IPS DF 4.7 (cell line): ENCODE results near the gene GTF3C2.
"Not testable (repeated sequence)": the region's sequence is repeated elsewhere in the genome, so short reads cannot be mapped to it uniquely, and the experiment has no call there.

ENCODE experiments used
- DNase-seq: peaks from one replicate; pipeline ENCODE4 v3.0.0-alpha.2; 2013; ENCODE audit warnings: low spot score; ENCODE audit errors: extremely low read depth

Gene GTF3C2

DNA sequence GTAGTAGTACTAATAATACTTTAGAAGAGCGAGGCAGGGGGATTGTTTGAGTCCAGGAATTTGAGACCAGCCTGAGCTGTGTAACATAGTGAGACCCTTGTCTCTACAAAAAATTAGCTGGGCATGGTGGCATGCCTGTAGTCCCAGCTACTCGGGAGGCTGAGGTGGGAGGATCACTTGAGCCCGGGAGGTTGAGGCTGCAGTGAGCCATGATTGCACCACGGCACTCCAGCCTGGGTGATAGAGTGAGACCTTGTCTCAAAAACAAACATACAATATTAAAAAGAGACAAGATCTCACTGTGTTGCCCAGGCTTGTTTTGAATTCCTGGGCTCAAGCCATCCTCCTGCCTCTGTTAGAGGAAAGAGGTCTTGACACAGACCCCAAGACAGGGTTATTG lies 56.0 kb downstream of the GTF3C2 start:
- not testable (repeated sequence) for DNase-seq

DNA sequence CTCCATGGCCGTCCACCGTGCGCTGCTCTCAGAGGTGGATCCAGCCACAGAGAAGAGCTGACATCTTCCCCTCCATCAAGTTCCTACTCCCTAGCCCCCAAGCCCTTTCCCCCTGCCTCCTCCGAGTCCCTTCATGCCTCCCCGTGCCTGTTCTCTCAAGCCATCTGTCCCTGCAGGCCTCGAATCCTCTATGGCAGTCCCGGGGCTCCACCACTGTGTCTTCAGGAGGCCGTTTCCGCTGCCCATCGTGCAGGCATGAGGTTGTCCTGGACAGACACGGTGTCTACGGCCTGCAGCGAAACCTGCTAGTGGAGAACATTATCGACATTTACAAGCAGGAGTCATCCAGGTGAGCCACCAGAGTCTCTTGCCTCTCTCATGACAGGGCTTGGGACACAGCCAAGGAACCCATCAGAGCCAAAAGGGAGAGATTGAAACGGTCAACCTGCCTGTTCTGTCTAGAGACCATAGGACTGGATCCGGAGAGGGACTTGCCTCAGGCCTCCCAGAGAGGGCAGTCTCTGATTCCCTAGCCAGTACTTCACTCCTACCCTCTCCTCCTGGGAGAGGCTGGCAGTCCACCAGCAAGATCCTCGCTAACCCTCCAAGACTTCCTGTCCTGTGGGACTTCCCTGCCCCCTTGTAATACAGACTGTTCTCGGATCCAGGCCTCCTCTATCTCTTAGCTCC lies 58.0 kb downstream of the GTF3C2 start:
- no peak for DNase-seq

DNA sequence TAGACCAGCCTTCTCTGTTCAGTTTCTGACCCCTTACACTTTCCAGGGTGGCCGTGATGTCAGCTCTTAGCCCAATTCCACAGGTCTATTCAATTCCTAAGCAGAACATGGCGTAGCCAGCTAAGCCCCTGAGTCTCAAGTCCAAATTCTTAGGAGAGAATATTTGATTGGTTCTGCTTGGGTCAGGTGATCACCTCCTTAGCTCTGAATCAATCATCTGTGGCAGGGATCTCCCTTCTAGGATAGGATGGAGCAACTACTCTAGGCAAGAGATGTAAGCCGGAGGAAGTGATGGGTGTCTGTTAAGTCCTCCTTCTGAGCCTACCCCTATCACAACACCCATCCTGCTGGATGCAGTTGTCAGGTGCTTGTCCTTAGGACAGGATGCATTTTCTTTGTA lies 59.4 kb downstream of the GTF3C2 start:
- DNase-seq: no peak

DNA sequence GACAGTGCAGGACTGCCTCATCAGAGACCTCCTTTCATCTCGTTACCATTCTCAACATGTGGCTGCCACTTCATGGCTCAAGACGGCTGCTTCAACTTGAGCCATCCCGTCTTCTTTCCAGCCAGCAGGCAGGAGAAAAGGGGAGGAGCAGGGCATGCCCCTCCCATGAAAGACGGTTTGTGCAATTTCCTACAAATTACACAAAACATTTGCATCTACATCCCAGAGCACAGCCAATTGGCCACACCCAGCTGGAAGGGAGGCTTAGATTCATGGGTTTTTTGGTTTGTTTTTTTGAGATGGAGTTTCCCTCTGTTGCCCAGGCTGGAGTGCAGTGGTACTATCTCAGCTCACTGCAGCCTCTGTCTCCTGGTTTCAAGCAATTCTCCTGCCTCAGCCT lies 60.1 kb downstream of the GTF3C2 start:
- no peak for DNase-seq

DNA sequence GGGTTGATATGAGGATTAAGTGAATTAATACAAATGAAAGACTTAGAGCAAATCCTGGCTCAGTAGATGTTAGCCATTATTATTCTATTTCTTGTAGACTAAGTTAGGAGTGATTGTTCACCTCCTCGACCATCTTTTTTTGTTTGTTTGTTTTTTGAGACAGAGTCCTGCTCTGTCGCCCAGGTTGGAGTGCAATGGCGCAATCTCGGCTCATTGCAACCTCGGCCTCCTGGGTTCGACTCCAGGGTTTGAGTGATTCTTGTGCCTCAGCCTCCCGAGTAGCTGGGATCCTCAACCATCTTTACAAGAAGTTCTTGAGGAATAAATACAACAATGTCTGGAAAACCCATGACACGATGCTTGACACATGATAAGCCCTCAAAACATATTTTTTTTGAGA lies 61.6 kb downstream of the GTF3C2 start:
- DNase-seq: no peak

DNA sequence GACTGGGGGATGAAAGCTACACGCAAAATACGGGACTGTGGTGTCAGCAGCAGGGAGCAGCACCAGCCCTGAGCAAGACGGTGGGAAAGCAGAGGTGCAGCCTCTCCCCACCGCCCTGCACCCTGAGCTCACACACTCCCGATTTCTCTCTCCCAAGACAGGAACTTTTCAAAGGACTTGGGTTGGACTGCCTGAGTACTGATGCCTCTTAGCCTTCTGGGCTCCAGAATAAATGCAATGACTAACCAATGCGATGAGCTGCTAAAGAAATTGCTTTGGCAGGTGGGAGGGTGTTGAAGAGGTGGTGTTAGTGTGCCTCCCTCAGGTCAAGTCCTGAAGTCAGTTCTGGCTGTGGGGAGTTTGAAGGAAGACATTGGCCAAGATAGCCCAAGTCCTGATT lies 64.7 kb downstream of the GTF3C2 start:
- DNase-seq: no peak

DNA sequence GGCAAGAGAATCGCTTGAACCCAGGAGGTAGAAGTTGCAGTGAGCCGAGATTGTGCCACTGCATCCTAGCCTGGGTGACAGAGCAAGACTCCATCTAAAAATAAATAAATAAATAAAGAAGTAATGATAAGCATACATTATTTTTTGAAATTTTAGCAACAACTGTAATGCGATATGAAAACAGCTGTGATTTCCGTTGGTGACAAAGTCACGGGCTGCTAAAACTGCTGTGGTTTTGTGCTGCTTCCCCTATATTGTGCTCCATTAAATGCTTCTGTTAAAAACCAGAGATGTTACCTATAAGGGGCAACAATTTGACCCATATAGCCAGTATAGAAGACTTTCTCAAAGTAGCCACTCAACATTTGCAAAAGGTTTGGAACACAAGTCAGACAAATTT lies 66.0 kb downstream of the GTF3C2 start:
- no peak for DNase-seq

DNA sequence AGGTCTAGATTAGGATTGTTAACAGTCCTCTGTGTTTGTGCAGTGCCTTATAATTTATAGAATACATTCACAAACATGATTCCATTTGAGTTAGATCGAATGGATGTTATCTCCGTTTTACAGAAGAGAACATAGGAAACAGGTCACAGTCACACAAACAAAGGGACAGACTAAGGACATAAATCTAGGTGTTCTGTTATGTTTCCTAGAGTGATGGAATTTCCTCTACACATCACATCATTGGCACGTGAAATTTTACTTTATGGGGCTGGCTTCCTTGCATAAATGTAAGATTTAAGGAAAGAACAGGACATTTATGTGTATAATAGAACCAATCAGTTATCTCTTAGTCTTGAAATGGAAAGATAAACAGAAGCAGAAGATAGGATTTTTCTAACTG lies 68.0 kb downstream of the GTF3C2 start:
- no peak for DNase-seq

DNA sequence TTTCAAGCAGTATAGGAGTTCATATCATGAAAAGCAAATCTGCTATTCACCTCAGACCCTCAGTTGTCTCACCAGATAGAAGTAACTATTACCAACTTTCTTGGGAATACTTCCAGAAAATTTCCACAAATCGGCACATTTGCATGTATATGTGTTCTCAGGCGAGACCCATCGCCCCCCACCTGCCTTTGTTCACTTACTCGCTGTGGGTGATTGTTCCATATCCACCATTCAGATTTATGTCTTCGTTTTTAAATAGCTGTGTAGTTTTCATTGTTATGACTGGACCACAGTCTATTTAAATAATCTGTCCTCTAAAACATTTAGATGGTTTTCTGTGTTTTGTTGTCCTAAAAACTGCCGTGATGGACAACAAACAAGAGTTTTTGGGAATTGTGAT lies 71.1 kb downstream of the GTF3C2 start:
- DNase-seq: no peak

DNA sequence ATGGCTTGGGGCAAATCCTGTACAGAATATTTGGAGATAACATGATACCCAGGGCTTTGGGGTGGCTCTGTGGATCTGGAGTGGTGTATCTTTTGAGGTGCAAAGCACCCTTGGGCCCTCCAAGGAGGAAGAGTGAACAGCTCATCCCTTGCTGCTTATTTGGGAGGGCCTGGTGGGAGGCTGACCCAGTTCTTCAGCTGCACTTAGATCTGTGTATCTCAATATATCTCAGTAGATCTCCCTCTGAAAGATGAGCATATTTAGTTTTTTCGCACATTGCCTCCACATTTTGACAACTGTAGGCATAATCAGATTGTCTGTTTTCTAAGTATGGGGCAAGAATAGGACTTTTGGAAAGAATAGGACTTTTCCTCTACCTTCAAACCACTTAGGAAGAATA lies 71.6 kb downstream of the GTF3C2 start:
- DNase-seq: no peak

DNA sequence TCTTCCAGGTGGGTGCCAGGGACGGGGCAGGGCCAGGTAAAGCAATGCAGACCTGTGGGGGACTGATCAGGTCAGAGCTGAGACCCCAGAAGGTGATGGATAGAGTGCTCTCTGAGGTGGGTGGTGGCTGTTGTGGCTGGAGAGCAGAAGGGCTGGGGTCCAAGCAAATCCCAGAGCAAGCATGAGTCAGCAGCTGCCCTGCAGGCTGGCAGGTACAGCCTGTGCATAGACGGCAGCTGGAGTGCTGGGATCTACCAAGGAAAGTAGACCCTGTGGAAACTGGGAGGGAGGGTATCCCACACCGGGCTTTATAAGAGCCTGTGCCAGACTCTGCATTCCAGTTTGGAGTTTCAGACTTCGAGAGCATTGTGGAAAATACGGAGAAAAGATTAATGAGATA lies 73.7 kb downstream of the GTF3C2 start:
- no peak for DNase-seq

DNA sequence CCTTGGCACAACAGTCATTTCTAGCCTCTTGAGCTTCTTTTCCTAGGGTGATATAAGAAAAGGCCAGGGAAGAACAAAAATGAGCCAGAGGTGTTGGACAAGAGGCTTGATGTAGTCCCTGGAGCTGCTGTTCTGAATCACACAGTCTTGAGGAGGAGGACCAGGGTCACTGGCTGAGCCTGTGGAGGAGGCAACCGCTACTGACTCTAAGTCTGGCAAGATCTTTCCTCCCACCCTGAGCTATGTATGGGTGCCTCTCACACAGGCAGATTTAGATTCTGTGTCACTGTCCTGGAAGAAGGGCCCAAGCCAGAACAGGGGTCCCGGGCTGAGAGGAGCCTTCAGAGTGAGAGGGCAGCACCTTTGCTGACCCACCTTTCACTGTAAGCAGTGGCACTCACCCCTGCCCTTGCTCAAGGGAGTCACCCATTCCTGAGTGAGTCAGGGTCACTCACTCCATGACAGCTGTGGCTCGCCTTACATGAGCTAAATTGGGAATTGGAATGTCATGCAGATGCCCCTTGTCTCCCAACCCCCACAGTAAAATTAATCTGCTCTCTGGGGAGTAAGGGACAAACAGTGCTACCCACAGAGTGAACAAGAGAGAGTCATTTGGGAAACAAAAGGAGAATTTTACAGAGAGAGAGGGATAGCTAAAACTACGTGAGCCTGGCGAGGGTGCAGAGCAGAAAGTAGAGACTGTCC lies 74.6 kb downstream of the GTF3C2 start, which contains the start of gene TRIM54:
Gene TRIM54, plus strand, starts transcription at position 575 of the 705 bp plus-strand sequence. CDS start 303 bp downstream, outside the sequence.
- DNase-seq: no peak

DNA sequence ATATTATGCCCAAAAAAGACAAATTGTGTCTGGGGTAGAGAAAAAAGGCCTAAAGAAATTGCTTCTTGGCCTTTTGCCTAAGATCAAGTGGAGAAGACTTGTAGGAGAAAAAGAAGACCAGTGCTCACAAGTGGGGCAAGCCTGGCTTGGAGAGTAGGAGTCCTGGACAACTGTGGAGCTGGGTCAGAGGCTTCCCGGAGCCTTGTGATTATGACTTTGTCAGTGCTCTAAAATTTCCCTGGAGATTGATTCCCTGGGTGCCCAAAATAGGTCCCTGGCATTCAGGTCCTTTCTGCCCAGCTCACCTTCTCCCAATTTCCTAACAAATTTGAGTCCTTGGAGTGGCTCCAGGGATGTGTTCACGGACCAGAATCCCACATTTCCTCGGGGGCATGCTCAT lies 75.1 kb downstream of the GTF3C2 start:
- DNase-seq: no peak

DNA sequence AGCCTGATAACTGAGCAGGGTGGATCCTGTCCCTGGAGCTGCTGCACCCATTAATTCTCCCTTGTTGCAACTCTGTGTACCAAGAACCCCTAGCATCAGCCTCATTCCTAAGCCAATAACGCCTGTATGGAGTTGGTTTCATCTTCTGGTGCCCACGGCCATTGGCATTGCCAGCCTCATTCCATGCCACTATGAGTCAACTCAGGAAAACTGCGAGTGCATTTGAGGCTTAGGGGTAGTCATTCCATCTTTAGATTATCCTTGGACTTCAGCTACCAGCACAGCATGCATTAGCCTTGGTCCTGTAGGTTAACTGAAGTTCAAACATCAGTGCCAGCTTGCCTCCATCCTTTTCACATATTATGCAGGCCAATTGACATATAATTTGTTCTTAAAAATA lies 75.7 kb downstream of the GTF3C2 start:
- DNase-seq: no peak

DNA sequence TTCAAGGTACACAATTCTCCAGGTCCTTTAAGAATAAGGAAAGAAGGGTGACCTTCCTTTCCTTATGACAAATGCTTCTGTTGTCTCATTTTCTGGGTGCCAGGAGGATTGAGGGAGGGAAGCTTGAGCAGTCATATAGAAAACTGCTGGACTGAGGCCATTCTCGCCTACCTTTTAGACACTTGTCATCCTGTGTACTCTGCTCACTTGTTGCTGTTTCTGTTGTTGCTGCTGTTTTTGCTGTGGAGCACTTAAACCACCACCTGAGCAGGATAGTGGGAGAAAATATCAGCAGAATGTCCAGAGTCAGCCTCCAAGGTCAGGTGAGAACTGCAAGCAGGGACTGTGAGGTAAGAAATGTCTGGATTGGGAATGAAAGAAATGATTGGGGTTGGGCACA lies 78.6 kb downstream of the GTF3C2 start:
- DNase-seq: no peak
